HG02970 (cell line): Measurements from ENCODE around the gene NDUFV2.
"Not testable (repeated sequence)": the region's sequence is repeated elsewhere in the genome, so short reads cannot be mapped to it uniquely, and the experiment has no call there.

ENCODE experiments used
- ATAC-seq: cut with Tn5 transposase; IDR thresholded peaks from one replicate; pipeline ENCODE4 v1.9.1; 2021; ENCODE audit warnings: mild to moderate bottlenecking, moderate library complexity, moderate number of reproducible peaks; ENCODE audit not compliant: unreplicated experiment, low FRiP score

NDUFV2 gene

DNA sequence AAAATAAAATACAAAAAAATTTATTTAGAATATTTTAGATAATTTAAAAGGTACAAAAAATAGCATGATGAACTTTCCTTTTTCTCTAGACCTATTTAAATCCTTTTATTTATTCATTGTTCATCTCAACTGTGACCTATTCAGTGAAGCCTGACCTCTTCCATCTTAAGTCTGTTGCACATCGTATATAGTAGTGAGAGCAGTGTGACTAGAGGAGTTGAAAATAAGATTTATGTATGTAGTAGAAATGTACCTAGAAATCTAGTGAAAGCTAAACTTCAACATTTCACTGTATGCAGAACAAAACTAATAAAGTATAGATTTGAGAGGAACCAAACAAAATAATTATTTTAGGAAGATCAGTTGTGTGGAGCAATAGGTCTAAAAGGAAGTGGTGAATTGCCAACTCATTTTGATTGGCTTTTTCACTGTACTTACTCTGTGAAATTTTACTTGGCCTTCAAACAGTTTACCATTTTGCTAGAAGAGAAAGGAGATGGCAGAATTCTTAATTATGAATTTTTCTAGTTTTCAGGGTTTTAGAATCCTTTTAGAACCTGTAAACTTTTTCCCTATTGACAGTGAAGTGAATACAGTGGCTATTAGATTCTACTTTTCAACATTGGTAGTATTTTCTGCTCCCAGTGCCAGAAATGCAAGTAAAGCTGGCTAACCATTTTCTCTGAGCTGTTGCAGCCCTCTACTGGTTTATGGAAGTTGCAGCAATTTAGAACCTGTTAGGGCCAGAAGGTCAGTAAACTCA lies 45.1 kb downstream of the NDUFV2 start:
- ATAC-seq = no peak

DNA sequence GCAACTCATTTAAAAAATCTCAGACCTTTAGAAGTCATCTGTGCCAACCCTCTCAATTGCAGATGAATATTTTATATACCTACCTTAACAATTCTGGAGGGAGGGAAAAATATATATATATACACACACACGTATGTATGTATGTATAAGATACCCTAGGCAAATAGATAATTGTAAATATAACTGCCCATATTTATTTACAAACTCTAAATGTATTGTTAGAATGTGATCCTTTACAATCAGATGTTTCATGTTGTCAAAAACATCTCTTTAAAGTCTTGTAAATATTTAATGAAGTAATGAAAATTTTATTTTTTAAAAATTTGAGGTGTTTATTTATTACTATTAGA lies 45.7 kb downstream of the NDUFV2 start:
- ATAC-seq = no peak

DNA sequence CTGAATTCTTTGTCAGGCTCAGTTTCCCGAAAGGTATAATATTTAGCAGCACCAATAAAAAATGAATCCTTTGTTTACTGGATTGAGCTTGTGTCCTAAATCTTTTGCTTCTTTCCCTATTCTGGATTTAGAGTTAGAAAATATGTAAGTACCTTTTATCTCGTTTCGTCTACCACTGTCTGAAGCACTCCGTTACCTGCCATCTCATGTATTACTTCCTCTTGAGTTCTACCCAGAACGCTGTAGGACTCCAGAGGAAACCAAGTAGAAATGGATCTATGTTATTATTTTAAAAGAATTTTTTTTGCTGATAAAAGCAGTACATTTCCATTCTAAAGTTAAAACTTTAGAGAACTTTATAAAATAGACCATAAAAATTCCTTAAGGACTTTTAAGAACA lies 47.6 kb downstream of the NDUFV2 start:
- no peak for ATAC-seq

DNA sequence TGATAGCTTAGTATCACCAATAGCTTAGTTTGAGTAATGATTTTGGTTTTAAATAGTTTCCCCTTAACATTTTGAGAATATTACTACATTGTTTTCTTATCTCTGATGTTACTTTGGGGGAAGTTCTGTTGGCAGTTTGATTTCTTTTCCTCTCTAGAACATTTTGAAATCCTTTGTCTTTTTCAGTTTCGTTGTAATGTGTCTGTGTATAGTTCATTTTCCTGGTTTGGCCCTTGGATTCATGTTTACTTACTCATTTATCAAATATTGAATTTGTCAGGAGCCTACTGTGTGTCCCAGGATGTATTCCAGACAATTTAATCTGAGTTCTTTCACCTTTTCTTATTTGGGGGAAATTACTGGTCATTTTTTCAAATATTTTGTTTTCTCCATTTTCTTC lies 50.8 kb downstream of the NDUFV2 start:
- ATAC-seq = no peak

DNA sequence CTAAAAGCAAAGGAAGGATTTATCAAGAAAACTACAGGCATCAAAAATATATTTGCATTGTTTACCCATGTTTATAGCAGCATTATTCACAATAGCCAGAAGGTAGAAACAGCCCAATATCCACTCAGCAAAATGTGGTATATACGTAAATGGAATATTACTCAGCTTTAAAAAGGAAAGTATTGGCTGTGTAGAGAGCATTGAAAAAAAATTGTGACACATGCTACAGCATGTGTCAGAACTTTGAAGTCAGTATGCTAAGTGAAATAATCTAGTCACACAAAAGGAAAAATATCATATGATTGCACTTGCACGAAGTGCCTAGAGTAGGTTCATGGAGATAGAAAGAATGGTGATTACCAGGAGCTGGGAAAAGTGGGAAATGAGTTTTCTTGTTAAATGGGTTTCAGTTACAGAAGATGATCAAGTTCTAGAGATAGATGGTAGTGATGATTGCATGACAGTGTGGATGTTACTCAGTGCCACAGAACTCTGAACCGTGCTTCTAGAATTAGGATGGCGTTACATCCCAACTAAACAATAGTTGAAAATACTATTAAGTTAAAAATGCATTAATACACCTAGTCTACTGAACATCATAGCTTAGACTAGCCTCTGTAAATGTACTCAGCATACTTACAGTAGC lies 54.2 kb downstream of the NDUFV2 start:
- ATAC-seq = no peak

DNA sequence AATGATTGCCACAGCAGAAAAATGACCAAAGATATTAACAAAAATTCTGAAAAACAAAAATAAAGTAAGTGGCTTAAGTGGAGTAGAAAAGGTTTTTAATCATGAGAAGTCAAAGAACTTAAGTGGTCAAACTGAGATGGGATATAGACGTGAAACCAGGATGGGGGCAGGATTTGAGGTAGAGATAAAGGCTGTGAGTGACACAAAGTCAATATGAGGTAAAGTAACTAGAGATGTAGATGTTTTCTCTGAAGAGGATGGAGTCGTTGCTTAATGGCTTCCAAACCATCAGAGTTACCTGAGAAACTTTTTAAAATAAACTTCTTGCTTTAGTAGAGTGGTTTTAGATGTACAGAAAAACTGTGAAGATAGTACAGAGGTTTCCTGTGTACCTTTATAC lies 55.3 kb downstream of the NDUFV2 start:
- no peak for ATAC-seq

DNA sequence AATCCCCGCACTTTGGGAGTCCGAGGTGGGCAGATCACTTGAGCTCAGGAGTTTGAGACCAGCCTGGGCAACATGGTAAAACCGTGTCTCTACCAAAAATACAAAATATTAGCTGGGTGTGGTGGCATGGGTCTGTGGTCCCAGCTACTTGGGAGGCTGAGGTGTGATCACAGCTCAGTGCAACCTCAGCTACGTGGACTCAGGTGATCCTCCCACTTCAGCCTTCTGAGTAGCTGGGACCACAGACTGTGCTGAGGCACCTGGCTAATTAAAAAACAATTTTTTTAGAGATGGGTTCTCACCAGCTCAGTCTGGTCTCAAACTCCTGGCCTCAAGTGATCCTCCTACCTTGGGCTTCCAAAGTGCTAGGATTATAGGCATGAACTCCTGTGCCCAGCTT lies 57.5 kb downstream of the NDUFV2 start:
- no peak for ATAC-seq

DNA sequence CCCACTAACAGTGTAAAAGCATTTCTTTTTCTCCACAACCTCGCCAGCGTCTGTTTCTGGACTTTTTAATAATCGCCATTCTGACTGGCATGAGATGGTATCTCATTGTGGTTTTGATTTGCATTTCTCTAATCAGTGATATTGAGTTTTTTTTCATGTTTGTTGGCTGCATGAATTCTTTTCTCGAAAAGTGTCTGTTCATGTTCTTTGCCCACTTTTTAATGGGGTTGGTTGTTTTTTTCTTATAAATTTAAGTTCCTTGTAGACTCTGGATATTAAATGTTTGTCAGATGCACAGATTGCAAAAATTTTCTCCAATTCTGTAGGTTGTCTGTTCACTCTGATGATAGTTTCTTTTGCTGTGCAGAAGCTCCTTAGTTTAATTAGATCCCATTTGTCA lies 60.2 kb downstream of the NDUFV2 start:
- not testable (repeated sequence) for ATAC-seq

DNA sequence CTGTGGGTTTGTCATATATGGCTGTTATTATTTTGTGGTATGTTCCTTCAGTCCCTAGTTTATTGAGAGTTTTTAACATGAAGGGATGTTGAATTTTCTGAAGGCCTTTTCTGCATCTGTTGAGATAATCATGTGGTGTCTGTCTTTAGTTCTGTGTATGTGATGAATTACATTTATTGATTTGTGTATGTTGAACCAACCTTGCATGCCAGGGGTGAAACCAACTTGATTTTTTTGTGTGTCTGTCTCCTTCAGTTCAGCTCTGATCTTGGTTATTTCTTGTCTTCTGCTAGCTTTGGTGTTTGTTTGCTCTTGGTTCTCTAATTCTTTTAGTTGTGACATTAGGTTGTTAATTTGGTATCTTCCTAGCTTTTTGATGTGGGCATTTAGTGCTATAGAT lies 61.6 kb downstream of the NDUFV2 start:
- ATAC-seq = not testable (repeated sequence)

DNA sequence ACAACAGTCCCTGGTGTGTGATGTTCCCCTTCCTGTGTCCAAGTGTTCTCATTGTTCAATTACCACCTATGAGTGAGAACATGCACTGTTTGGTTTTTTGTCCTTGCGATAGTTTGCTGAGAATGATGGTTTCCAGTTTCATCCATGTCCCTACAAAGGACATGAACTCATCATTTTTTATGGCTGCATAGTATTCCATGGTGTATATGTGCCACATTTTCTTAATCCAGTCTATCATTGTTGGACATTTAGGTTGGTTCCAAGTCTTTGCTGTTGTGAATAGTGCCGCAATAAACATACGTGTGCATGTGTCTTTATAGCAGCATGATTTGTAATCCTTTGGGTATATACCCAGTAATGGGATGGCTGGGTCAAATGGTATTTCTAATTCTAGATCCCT lies 63.4 kb downstream of the NDUFV2 start:
- not testable (repeated sequence) for ATAC-seq

DNA sequence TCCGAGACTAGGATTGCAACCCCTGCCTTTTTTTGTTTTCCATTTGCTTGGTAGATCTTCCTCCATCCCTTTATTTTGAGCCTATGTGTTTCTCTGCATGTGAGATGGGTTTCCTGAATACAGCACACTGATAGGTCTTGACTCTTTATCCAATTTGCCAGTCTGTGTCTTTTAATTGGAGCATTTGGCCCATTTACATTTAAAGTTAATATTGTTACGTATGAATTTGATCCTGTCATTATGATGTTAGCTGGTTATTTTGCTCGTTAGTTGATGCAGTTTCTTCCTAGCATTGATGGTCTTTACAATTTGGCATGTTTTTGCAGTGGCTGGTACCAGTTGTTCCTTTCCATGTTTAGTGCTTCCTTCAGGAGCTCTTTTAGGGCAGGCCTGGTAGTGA lies 67.0 kb downstream of the NDUFV2 start:
- ATAC-seq = not testable (repeated sequence)

DNA sequence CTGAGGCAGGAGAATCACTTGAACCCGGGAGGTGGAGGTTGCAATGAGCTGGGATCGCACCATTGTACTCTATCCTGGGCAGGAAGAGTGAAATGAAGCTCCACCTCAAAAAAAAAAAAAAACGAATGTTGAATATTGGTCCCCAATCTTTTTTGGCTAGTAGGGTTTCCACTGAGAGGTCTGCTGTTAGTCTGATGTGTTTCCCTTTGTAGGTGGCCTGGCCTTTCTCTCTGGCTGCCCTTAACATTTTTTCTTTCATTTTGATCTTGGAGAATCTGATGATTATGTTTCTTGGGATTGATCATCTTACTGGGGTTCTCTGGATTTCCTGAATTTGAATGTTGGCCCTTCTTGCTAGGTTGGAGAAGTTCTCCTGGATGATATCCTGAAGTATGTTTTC lies 69.4 kb downstream of the NDUFV2 start:
- not testable (repeated sequence) for ATAC-seq

DNA sequence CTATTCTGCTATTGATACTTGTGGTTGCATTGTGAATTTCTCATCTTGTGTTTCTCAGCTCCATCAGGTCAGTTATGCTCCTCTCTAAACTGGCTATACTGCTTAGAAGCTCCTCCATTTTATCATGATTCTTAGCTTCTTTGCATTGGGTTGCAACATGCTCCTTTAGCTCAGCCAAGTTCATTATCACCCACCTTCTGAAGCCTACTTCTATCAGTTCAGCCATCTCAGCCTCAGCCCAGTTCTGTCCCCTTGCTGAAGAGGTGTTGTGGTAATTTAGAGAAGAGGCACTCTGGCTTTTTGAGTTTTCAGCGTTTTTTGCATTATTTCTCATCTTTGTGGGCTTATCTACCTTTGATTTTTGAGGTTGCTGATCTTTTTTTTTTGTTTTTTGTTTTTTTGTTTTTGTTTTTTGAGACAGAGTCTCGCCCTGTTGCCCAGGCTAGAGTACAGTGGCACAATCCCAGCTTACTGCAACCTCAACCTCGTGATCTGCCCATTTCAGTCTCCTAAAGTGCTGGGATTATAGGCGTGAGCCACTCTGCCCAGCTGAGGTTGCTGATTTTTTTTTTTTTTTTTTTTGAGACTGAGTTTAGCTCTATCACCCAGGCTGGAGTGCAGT lies 70.1 kb downstream of the NDUFV2 start:
- ATAC-seq = no peak

DNA sequence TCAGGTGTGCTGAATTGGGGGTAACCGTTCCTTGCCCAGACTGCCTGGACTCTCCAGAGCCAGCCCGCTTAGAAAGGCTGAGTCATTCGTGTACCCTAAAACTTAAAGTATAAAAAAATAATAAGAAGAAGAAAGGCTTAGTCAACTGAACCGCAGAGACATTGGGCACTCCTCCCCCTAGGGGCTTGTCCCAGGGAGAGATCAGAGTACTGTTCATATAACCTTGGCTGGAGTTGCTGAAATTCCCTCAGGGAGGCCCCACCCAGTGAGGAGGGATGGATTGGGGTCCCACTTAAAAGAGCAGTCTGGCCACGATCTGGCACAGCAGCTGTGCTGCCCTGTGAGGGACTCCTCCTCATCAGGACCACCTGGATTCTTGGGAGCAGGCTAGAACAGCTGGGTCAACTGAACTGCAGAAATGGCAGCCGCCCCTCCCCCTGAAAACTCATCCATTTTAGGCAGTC lies 71.3 kb downstream of the NDUFV2 start:
- no peak for ATAC-seq

DNA sequence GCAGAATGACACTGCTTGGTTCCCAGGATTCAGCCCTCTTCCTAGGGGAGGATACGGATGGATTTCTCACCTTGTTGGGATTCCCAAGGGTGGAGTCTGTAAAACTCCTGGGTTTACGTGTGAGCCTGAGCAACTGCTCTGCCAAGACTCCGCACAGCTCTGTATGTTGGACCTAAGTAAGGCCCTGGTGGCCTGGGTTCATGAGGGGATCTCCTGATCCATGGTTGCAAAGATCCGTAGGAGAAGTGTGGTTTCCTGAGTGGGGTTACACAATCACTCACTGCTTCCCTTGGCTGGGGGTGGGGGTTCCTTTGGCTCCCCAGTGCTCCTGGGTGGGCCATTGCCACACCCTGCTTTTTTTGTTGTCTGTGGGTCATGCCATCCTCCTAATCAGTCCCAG lies 71.8 kb downstream of the NDUFV2 start:
- no peak for ATAC-seq

DNA sequence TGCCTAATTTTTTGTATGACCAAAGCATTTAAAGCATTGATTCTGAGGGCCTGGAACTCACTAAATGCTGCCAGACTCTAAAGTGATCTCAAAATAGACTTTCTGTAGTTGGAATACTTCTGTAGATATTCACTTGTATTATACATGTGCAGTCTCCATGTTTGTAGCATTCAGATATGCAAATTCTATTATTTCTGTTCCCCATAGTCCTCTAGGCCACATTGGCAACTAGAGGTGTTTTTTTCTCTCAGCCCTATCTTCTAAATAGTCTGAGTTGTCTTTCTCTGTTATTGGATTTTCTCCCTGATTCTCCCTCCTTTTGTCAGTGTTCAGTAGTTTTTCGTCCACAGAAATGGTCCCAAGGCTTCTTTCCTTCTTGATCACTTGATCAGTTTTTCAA lies 72.6 kb downstream of the NDUFV2 start:
- no peak for ATAC-seq

DNA sequence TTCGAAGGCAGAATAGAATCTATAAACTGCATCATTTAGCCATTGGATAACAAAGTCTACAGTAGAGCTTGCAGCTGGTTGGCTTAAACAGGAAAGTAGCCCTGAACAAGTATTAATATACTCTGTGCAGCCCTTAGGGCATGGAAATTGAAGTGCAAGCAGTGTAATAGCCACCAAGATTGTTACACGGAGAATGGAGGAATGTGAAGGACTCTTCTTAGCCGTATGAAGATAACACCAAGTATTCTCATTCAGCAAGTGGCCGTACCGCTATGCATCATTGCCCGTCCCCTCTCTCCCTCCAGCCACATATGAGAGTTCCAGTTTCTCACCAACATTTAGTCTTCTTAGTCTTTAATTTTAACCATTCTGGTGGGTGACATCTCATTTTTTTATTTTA lies 74.5 kb downstream of the NDUFV2 start:
- no peak for ATAC-seq

DNA sequence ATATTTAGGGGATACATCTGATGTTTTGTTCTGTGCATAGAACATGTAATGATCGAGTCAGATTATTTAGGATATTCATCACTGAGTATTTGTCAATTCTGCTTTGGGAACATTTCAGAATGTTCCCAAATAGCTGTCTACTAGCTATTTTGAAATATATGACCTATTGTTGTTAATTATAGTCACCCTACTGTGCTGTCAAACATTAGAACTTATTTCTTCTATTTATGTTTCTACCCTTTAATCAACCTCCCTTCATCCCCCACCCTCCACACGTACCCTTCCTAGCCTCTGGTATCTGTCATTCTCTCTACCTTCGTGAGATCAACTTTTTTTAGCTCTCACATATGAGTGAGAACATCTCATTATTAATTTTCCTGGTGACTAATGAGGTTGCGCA lies 75.0 kb downstream of the NDUFV2 start:
- no peak for ATAC-seq

DNA sequence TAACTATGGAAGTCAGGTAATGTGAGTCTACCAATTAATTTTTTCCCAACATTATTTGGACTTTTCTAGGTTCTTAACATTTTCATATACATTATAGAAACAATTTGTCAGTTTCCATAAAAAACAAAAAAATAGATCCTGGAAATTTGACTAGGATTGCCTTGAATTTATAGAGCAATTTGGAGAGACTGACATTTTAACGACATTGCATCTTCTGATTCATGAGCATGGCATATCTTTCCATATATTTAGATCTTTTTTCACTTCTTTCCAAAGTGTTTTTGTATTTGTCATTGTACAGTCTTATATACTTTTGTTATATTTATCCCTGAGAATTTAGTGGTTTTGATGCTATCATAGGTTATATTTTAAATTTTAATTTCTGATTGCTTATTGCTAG lies 76.1 kb downstream of the NDUFV2 start:
- no peak for ATAC-seq

DNA sequence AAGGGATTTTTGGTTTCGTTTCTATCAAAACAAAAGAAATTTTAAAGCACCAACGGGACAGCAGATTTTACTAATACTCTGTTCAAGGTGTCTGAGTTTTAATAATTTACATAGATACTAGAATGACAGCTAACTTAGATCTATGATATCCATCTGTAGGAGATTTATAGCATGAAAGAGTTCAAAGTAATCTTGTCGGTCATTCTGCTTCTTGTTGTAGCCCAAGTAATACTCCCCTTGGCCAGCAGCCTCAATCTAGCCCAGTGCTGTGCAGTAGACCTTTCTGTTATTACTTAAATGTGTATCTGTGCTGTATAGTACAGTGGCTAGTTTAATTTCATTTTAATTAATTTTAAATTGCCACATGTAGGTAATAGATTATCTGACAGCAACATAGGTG lies 78.8 kb downstream of the NDUFV2 start:
- no peak for ATAC-seq

DNA sequence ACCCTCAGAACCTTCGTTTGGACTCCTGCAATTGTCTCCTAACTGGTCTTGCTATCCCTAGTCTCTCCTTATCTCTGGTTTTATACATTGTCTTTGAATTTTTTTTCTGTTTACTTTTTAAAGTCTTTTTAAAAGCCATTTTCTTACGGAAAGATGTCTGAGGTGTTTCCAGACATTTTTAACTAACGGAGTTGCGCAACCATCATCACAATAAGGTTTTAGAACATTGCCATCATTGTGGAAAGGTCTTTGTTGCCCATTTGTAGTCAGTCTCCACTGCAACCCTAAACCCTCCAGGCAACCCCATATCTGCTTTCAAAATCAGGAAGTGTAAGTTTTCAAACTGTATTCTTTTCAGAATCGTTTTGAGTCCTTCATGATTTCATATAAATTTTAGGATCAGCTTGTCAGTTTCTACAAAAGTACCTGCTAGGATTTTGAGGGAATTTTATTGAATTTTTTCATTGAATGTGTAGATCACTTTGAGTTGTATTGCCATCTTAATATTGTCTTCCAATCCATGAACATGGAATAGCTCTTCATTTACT lies 80.4 kb downstream of the NDUFV2 start:
- ATAC-seq = no peak
